RCC 7860 (cell line): ENCODE data around the gene FDXR.

ENCODE experiments used
- DNase-seq: peaks from one replicate; pipeline ENCODE4 v3.0.0-alpha.2; 2015; ENCODE audit warnings: low spot score
- FAIRE-seq: peaks from 2 replicates; lab custom pipeline; 2012; peaks lifted over from hg19 to GRCh38; lab: Jason Lieb, UNC

Gene FDXR

GRCh38 chr17:74901353-74902135 is 28.8 kb upstream of the FDXR start:
- FAIRE-seq: no peak

GRCh38 chr17:74900208-74900607 is 27.4 kb upstream of the FDXR start:
- FAIRE-seq (no peak), DNase-seq (no peak)

More at GRCh38 chr17:74901353-74902135, 28.8 kb upstream of the FDXR start:
- no peak for DNase-seq

- DNase-seq: no peak
- FAIRE-seq: no peak
Measured at GRCh38 chr17:74898376-74898946, 25.7 kb upstream of the FDXR start.

- DNase-seq: no peak
- FAIRE-seq: no peak
Measured at GRCh38 chr17:74893936-74894671, 21.3 kb upstream of the FDXR start.

- no peak for FAIRE-seq
- DNase-seq: no peak
Measured at GRCh38 chr17:74892974-74893911, 20.4 kb upstream of the FDXR start, which contains the start of gene FADS6. Gene FADS6 (minus strand): TSS chr17:74893633. CDS start chr17:74893595, 38 bp downstream.

DNA sequence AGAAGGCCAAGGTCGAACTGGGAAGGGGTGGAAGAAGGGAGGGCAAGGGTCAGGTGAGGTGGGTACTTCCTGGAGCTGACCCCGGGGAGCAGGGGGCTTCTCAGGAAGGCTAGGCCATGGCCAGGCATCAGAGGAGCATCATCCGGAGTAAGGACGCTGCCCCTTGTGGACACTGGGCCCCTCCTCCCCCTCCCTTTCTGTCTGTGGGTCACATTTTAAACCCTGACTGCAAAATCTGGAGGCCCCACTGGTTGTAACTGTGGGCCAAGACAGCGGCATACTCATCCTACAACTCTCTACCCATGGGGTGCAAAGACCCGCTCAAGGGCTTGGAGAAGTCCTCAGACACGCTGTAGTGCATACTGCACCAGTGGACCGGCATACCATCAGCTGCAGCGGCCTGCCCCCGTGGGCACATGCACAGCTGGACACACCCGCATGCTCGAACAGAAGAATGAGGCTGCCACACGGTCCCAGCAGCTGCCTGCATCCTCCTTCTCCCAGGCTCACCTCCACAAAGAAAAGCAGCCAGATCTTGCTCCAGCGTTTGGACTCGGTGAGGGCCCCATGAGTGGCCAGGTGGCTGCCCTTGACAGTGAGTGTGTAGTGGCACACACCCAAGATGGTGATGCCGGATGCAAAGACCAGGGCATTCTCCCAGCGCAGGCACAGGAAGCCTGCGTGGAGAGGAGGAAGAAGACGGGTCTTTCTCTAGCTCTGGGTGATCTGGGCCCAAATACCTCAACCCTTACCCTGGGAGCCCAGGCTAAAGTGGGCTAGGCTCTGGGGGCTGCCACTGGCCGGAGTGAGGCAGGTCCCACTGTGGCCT is 19.4 kb upstream of the FDXR start:
- DNase-seq: no peak
- no peak for FAIRE-seq

- DNase-seq (no peak), FAIRE-seq (no peak)
Measured at GRCh38 chr17:74890554-74890953, 17.8 kb upstream of the FDXR start.

GRCh38 chr17:74888469-74888868 is 15.7 kb upstream of the FDXR start:
- DNase-seq: no peak
- FAIRE-seq: no peak

DNA sequence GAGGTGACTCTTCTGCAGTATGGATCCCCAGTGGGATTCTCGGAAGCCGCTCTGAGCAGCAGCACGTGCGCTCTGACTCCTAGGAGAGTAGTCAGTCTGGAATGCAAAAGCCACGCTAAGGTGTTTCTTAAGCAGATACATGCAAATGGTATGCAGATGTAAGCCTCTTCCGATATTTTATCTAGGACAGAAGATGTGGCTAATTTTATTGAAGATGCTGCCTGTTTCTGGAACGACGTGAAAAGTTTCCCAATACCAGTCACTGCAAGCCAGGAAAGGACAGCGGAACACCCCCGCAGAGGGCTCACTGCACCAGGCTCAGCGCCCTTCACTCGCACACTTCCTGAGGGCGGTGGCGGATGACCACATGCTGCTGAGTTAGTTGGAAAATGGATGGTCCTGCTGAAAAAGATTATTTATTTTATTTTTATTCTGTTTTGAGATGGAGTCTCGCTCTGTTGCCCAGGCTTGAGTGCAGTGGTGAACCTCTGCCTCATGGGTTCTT is 10.5 kb upstream of the FDXR start:
- FAIRE-seq (no peak), DNase-seq (no peak)

- no peak for DNase-seq
- no peak for FAIRE-seq
Measured at GRCh38 chr17:74882517-74883240, 9.9 kb upstream of the FDXR start.

DNA sequence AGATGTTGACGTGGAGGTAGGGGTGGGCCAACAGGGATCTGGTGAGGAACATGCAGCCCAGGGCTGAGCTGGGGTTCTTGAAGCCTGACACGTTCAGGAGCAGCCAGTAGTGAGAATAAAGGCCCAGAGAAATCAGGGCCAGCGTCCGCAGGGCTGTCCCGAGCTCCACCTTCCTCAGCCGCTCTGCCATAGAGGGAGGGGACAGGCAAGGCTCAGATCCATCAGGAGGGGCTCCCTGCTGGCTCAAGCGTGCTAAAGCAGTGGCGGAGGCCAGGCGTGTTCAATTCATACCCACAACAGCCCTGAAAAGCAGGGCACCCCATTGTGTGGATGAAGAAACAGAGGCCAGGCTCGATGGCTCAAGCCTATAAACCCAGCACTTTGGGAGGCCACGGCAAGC is 8.3 kb upstream of the FDXR start:
- FAIRE-seq (no peak), DNase-seq (no peak)

DNA sequence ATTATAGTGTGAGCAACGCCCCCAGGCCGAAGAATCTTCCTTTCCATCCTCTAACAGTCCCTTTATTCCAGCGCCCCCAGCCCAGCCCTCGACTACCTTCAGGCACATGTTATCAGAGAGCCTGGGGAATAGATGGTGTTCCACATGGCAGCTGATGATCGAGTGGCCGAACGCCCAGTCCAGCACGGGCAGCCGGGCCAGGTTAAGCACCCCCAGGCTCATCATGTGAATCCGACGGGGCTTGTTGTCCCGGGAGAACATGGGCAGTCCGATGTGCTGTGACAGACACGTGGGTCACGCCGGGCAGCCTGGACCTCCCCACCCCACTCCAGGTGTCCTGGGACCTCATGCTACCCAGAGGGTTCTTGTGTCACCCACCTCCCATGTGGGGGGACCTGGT is 6.5 kb upstream of the FDXR start:
- DNase-seq (no peak), FAIRE-seq (no peak)

- no peak for FAIRE-seq
Measured at GRCh38 chr17:74878658-74879057, 5.9 kb upstream of the FDXR start.

DNA sequence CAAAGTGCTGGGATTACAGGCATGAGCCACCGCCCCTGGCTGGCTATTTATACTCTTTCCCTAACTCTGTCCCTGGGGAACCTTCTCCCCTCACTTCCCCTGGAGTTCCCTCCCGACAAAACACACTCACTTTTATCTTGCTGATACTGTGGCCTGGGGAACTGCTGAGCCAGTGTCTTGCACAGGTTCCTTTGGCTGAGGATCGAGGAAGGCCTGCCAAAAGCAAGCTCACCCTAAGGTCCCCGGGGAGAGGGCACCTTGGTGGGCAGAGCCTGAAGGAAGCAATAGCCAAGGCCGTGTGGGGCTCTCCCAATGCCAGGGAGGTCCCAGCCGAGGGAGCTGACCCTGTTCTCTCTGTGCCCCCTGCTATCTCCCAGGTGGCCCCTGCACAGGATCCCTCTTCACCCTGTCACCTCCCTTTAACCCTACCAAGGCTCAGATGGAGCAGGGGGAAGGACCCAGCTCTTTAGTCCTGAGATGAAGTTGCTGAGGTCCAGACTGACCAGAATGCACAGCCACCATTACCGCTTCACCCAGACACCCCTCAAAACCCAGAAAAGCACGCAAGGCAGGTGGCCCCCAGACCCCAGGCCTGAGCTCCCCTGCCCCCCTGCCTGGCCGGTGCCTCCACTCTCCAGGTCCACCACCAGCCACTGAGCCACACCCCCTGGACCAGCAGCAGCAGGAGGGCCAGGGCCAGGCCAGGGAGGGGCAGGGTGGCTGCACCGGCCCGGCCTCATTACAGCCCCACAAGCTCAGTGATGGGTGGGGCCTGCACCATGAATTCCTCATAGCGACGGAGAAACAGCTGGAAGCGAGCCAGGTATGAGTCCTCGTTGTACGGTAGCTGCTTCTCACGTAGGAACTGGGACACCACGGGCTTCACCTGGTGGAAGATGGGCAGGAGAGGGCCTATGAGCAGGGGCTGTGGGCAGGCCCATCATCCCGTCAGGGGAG is 5.1 kb upstream of the FDXR start:
- DNase-seq (no peak), FAIRE-seq (no peak)

More at GRCh38 chr17:74878658-74879057, 5.9 kb upstream of the FDXR start:
- no peak for DNase-seq

DNA sequence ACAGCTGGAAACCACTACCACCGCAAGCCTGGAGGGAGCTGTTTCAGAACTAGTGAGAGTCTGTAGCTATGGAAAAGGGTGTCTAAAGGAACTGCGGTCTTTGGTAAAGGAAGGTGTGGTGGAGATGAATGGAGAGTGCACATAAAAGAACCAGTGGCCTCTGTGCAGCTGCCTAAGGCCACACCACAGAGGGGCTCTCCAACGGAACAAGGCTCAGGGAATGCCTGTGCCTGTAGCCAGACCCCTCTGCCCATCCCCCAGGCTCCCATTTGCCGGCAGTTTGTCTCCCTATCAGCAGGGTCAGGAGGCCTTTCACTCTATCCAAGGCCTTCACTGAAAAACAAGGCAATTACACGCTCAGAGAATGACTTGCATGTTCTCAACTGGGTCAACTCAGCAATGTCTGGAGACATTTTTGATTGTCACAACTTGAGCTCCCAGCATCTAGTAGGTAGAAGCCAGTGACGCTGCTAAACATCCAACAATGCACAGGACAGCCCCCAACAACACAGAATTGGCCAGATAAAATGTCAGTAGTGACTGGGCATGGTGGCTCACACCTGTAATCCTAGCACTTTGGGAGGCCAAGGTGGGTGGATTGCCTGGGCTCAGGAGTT is 3.3 kb upstream of the FDXR start:
- DNase-seq (no peak), FAIRE-seq (no peak)

DNA sequence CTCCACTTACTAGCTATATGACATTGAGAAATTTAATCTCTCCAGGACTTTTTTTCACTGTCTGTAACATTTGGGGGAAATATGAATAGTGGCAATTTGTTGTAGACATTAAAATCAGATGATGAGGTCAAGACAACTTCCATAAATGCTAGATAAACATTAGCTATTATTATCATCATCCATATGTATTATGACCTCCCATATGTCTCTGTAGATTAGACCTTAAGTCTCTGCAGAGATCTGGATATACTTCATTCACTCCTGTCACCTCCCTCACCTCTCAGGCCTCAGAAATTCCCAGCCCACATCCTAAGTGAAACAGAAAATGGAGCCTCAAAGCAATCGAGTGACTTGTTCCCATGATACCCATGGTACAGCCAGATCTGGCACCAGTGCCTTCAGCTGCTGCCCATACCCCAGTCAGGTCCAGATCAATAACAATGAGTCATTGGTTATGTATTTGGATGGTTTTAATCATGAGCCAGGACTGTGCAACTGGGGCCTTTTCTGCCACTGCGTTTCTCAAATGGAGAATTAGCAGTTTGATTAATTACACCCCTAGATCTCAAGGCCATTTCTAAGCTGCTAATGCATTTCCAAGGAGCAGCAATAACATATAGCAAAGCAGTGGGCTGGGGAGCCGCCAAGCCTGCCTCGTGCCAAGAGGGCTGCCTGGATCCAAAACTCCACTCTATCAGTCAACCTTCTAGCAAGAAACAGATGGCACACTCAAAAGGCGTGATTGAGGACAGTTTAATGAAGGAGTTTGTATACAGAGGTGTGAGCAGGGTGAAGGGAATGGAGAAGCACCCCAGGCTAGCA is 2.6 kb upstream of the FDXR start:
- FAIRE-seq (no peak), DNase-seq (no peak)

DNA sequence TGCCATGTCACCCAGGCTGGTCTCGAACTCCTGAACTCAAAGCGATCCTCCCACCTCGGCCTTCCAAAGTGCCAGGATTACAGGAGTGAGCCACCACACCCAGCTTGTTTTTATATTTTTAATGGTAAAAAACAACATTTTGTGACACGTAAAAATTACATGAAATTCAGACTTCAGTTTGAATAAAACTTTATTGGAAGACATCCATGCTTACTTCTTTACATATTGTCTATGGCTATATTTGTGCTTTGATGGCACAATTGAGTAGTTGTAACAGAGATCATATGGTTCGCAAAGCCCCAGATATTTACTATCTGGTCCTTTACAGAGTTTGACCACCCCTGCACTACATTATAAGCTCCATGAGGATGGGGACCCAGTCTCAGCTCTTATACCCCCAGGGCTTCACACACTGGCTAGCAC is 1.8 kb upstream of the FDXR start:
- DNase-seq: no peak
- no peak for FAIRE-seq
